K562 (cell line): Measurements from ENCODE around the gene RNF138.

Source experiments
- RNF2 ChIP-seq: sonication (generic); IDR thresholded peaks from 2 replicates; pipeline ENCODE4 v1.6.1; 2016
- TRIM25 ChIP-seq: fragments of 450-650 bp; IDR thresholded peaks from 2 replicates; pipeline ENCODE4 v1.7.0; 2016; ENCODE audit warnings: borderline replicate concordance

- TF ChIP-seq TRIM25 (no peak), RNF2 (no peak)
These were observed 76.5 kb downstream of the RNF138 start for GRCh38 chr18:32167980-32168730.
